DND-41 (cell line): ENCODE measurements around the gene CALML4.

Experiments
- EZH2 ChIP-seq: IDR thresholded peaks from 3 replicates; pipeline ENCODE4 v1.6.1; 2012; ENCODE audit warnings: borderline replicate concordance, low read depth, mild to moderate bottlenecking, moderate library complexity, low read length, inconsistent platforms; ENCODE audit not compliant: severe bottlenecking
- TF ChIP-seq, protein P1 (sequence below): IDR thresholded peaks from 2 replicates; pipeline ENCODE4 v1.5.1; 2012; ENCODE audit warnings: borderline replicate concordance, low read length, moderate library complexity, mild to moderate bottlenecking; ENCODE audit not compliant: poor library complexity, severe bottlenecking; ENCODE audit errors: extremely low read depth

DNA sequence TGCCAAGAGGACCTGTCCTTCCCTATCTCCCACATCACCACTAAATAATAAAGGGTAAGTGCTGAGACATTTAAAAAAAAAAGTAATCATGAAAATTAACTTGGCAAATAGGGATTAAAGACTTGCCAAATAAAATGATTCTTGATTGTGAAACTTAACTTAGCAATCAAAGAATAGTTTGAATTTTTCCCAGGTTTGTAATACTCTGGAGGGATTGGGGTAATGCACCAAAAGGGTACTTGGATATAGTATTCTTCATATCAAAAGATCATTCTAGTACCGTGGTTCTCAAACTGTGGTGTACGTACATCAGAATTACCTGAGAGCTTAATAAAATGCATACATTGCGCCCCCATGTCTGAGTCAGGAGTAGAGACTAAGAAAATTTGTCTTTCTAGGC lies 28.5 kb downstream of the CALML4 start:
- no peak for TF ChIP-seq EZH2
- TF ChIP-seq, protein P1, sequence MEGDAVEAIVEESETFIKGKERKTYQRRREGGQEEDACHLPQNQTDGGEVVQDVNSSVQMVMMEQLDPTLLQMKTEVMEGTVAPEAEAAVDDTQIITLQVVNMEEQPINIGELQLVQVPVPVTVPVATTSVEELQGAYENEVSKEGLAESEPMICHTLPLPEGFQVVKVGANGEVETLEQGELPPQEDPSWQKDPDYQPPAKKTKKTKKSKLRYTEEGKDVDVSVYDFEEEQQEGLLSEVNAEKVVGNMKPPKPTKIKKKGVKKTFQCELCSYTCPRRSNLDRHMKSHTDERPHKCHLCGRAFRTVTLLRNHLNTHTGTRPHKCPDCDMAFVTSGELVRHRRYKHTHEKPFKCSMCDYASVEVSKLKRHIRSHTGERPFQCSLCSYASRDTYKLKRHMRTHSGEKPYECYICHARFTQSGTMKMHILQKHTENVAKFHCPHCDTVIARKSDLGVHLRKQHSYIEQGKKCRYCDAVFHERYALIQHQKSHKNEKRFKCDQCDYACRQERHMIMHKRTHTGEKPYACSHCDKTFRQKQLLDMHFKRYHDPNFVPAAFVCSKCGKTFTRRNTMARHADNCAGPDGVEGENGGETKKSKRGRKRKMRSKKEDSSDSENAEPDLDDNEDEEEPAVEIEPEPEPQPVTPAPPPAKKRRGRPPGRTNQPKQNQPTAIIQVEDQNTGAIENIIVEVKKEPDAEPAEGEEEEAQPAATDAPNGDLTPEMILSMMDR: no peak
